SK-N-SH (cell line): ENCODE data around the gene VDR. TPM values are rescaled to one million over a fixed set of nuclear protein-coding genes. Genes with fewer than 3 reads are reported as not detected.

ENCODE experiments used
- CTCF ChIA-PET: fragments of 300-600, 350-600 bp; formaldehyde crosslinking; extraction: SDS; loops from one replicate; lab custom pipeline; 2021; lab: Yijun Ruan, JAX
- POLR2A ChIA-PET: fragments of 350-600 bp; sonication (Branson Sonifier 250); formaldehyde crosslinking; extraction: SDS; loops from one replicate; lab custom pipeline; 2020; ENCODE audit warnings: antibody characterized with exemption, inconsistent platforms; lab: Yijun Ruan, JAX
- DNase-seq: peaks from one replicate; pipeline ENCODE4 v3.0.0; 2012
- H2AFZ ChIP-seq: fragments of 200-600 bp; sonication (generic); 2 replicates; pipeline ENCODE4 v1.8.1; 2016; ENCODE audit warnings: antibody characterized with exemption, mild to moderate bottlenecking, low read depth
- H3F3A ChIP-seq: fragments of 200-600 bp; sonication (generic); replicated peaks from 2 replicates; pipeline ENCODE3; 2016; ENCODE audit warnings: antibody characterized with exemption, mild to moderate bottlenecking; ENCODE audit not compliant: insufficient read depth
- H3K27ac ChIP-seq, 2 experiments: fragments of 200-500 bp in 1 of 2; fragments of 200-600 bp in 1 of 2; sonication (Bioruptor generic) in 1 of 2; sonication (generic), shearing (Covaris generic) in 1 of 2; 2 replicates each; pipeline versions ENCODE4 v1.5.1 to v1.6.1; 2014 to 2016; ENCODE audit warnings: low read depth in 2 of 2, inconsistent platforms in 1 of 2, low read length in 1 of 2, mild to moderate bottlenecking in 1 of 2, mixed read lengths in 1 of 2
- H3K27me3 ChIP-seq: fragments of 200-600 bp; sonication (generic), shearing (Covaris generic); 2 replicates; pipeline ENCODE4 v1.6.1; 2016; ENCODE audit warnings: mixed run types; ENCODE audit not compliant: insufficient read depth
- H3K36me3 ChIP-seq, 2 experiments: fragments of 200-500 bp in 1 of 2; fragments of 200-600 bp in 1 of 2; sonication (Bioruptor generic) in 1 of 2; sonication (generic) in 1 of 2; replicated peaks in 1 of 2; 2 replicates each; pipeline versions ENCODE3 to v1.5.1; 2014 to 2016; ENCODE audit warnings: low read length in 1 of 2, mild to moderate bottlenecking in 1 of 2; ENCODE audit not compliant: insufficient read depth in 2 of 2, control insufficient read depth in 1 of 2
- H3K4me1 ChIP-seq, 2 experiments: fragments of 200-500 bp in 1 of 2; fragments of 200-600 bp in 1 of 2; sonication (Bioruptor generic) in 1 of 2; sonication (generic), shearing (Covaris generic) in 1 of 2; 2 replicates each; pipeline versions ENCODE4 v1.5.1 to v1.6.1; 2014 to 2016; ENCODE audit warnings: low read depth in 1 of 2, low read length in 1 of 2, mixed run types in 1 of 2; ENCODE audit not compliant: insufficient read depth in 2 of 2, control insufficient read depth in 1 of 2
- H3K4me2 ChIP-seq: fragments of 200-600 bp; sonication (generic), shearing (Covaris generic); 2 replicates; pipeline ENCODE4 v1.6.1; 2017; ENCODE audit warnings: mixed run types
- H3K4me3 ChIP-seq, 2 experiments: fragments of 200-500 bp in 1 of 2; fragments of 200-600 bp in 1 of 2; sonication (Bioruptor generic) in 1 of 2; sonication (generic), shearing (Covaris generic) in 1 of 2; 2 replicates each; pipeline versions ENCODE4 v1.5.1 to v1.8.1; 2014 to 2016; ENCODE audit warnings: low read depth in 2 of 2, inconsistent platforms in 1 of 2, low read length in 1 of 2, mild to moderate bottlenecking in 1 of 2, mixed read lengths in 1 of 2, moderate library complexity in 1 of 2
- H3K79me2 ChIP-seq: fragments of 200-600 bp; sonication (generic); 2 replicates; pipeline ENCODE4 v1.8.1; 2017; ENCODE audit warnings: mild to moderate bottlenecking; ENCODE audit not compliant: insufficient read depth
- H3K9ac ChIP-seq: fragments of 200-600 bp; sonication (generic); 2 replicates; pipeline ENCODE4 v1.6.1; 2017; ENCODE audit warnings: mixed run types
- H3K9me2 ChIP-seq: fragments of 200-600 bp; sonication (generic); 2 replicates; pipeline ENCODE4 v1.6.1; 2017; ENCODE audit warnings: mixed run types
- H3K9me3 ChIP-seq: fragments of 200-600 bp; sonication (generic); 2 replicates; pipeline ENCODE4 v1.6.1; 2017; ENCODE audit warnings: mixed run types, mild to moderate bottlenecking, moderate library complexity
- H4K20me1 ChIP-seq: fragments of 200-600 bp; sonication (generic); 2 replicates; pipeline ENCODE4 v1.6.1; 2017; ENCODE audit warnings: mild to moderate bottlenecking, mixed run types; ENCODE audit not compliant: insufficient read depth
- CHD2 ChIP-seq: fragments of 150-350 bp; IDR thresholded peaks from 2 replicates; pipeline ENCODE4 v1.6.1; 2018; ENCODE audit warnings: low read length; ENCODE audit not compliant: partially characterized antibody
- FOXJ3 ChIP-seq: sonication (generic); formaldehyde crosslinking; IDR thresholded peaks from 2 replicates; pipeline ENCODE4 v1.5.1; 2020; ENCODE audit warnings: mild to moderate bottlenecking, missing genetic modification reagents
- MEF2A ChIP-seq: IDR thresholded peaks from 2 replicates; pipeline ENCODE4 v1.4.0; 2012; ENCODE audit warnings: low read depth, borderline replicate concordance
- RAD21 ChIP-seq: IDR thresholded peaks from 2 replicates; pipeline ENCODE4 v1.6.1; 2012; ENCODE audit warnings: mild to moderate bottlenecking, low read length
- TCF12 ChIP-seq: IDR thresholded peaks from 2 replicates; pipeline ENCODE4 v1.4.0; 2012
- WGBS: methylation state at CpG from one replicate; pipeline ENCODE4 v1.1.6; 2017; ENCODE audit warnings: low lambda C conversion rate; 5-methylcytosine and 5-hydroxymethylcytosine counted together
- polyA plus RNA-seq, 3 experiments: library from polyadenylated mRNA; depleted of rRNA; stranded (reverse); fragments of >200 nt; gene quantifications; 2 replicates each; pipeline ENCODE4 v1.2.3, GENCODE V29; 2012
- TF ChIP-seq, protein P1 (sequence below): fragments of 200-600 bp; sonication (generic); IDR thresholded peaks from 2 replicates; pipeline ENCODE4 v1.6.1; 2017; ENCODE audit warnings: antibody characterized with exemption, mild to moderate bottlenecking, moderate library complexity
- TF ChIP-seq, protein P2 (sequence below): IDR thresholded peaks from 2 replicates; pipeline ENCODE4 v1.4.0; 2012; ENCODE audit warnings: low read depth, borderline replicate concordance
- TF ChIP-seq, protein P3 (sequence below): IDR thresholded peaks from 2 replicates; pipeline ENCODE4 v1.4.0; 2012; ENCODE audit warnings: low read depth, borderline replicate concordance

The VDR gene
- polyA plus RNA-seq, 1 of the 3 experiments (the other 2 are of a cell fraction) = 0.33 TPM

DNA sequence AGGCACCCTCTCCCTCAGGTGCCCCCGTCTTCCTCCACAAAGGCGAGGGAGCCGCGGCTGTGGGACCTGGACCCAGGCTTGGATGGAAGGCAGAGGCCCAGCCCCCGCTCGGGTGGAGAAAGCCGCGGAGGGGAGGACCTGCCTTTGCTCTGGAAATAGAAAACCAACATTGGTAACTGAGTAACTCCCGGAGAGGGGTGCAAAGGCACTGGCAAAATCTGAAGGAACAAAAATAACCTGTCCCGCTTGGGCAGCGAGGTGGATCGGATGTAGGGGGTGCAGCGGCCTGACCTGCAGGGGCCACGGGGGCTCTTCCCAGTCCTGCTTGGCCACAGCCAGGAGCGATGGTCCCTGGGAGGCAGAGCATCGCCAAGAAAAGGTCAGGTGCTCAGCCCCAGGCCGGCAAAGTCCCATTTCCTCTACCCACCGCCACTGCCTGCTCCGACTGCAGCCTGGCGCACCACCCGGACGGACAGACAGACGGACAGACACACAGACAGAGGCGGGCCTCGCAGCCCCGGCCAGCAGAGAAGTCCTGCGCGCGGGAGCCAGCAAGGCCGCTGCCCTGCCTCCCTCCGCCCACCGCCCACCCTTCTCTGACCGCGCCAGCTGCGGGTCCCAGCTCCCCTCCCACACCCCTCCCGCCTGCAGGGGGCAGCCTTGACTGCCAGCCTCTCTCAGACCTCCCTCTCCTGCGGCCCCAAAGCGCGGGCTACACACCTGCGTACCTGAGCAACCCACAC is 37.2 kb upstream of the VDR start:
- WGBS = 65% methylated on average over 22 of the region's 40 CpGs
- Histone ChIP-seq H3K4me2 (no peak overlapping the region), H3K4me1 (peaks cover 0 to 2% of the 10 kb centered on the region in 2 experiments; a peak in 1 of 4 replicates), H3K4me3 (no peak overlapping the region), H3K27ac (no peak overlapping the region), H4K20me1 (no peaks in the 10 kb centered on the region), H2AFZ (no peak overlapping the region), H3K27me3 (no peaks in the 10 kb centered on the region), H3K36me3 (no peaks in the 10 kb centered on the region), H3K9ac (no peak overlapping the region), H3K9me2 (no peaks in the 10 kb centered on the region), H3K79me2 (no peaks in the 10 kb centered on the region), H3F3A (no peaks in the 10 kb centered on the region), H3K9me3 (no peaks in the 10 kb centered on the region)
- peak; percentile 16; the same call in 1 of the 2 replicates for TF ChIP-seq RAD21
- TF ChIP-seq TCF12 = no peak
- TF ChIP-seq, protein P1, sequence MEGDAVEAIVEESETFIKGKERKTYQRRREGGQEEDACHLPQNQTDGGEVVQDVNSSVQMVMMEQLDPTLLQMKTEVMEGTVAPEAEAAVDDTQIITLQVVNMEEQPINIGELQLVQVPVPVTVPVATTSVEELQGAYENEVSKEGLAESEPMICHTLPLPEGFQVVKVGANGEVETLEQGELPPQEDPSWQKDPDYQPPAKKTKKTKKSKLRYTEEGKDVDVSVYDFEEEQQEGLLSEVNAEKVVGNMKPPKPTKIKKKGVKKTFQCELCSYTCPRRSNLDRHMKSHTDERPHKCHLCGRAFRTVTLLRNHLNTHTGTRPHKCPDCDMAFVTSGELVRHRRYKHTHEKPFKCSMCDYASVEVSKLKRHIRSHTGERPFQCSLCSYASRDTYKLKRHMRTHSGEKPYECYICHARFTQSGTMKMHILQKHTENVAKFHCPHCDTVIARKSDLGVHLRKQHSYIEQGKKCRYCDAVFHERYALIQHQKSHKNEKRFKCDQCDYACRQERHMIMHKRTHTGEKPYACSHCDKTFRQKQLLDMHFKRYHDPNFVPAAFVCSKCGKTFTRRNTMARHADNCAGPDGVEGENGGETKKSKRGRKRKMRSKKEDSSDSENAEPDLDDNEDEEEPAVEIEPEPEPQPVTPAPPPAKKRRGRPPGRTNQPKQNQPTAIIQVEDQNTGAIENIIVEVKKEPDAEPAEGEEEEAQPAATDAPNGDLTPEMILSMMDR = peak; percentile 26
- DNase-seq = peak; percentile 86
- CTCF ChIA-PET = interaction anchor here (0.6 to 1.2 kb wide), 4 partner anchors 13 to 31 kb away, joined by 3 to 5 read pairs (median 4); no protein-coding TSS in a partner anchor
- POLR2A ChIA-PET = no interaction called here

DNA sequence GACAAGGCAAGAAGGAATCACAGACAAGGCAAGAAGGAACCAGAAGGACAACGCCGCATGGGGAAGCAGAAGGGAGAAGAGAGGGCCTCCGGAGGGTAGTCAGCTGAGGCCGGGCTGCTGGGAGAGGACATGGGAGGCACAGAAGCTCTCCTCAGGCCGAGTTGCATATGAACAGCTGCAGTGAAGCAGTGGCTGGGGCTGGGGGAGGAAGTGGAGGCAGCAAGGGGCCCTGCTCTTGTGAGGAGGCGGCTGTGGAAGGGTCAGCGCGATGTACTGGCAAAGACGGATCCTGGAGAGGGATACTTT is 36.6 kb upstream of the VDR start:
- no peaks in the 10 kb centered on the region for H3F3A ChIP-seq
- no peaks in the 10 kb centered on the region for H3K36me3 ChIP-seq
- no peak overlapping the region for H2AFZ ChIP-seq
- no peaks in the 10 kb centered on the region for H3K27me3 ChIP-seq
- no peaks in the 10 kb centered on the region for H3K79me2 ChIP-seq
- no peak overlapping the region for H3K9ac ChIP-seq
- H3K27ac ChIP-seq = no peak overlapping the region
- no peak for DNase-seq
- H4K20me1 ChIP-seq = no peaks in the 10 kb centered on the region
- peaks cover 0 to 2% of the 10 kb centered on the region in 2 experiments; a peak in 1 of 4 replicates for H3K4me1 ChIP-seq
- TF ChIP-seq, protein P2, sequence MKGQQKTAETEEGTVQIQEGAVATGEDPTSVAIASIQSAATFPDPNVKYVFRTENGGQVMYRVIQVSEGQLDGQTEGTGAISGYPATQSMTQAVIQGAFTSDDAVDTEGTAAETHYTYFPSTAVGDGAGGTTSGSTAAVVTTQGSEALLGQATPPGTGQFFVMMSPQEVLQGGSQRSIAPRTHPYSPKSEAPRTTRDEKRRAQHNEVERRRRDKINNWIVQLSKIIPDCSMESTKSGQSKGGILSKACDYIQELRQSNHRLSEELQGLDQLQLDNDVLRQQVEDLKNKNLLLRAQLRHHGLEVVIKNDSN = no peak
- TF ChIP-seq MEF2A (no peak), CHD2 (no peak), FOXJ3 (CRISPR knock-in tag) (no peak)
- TF ChIP-seq, protein P3, sequence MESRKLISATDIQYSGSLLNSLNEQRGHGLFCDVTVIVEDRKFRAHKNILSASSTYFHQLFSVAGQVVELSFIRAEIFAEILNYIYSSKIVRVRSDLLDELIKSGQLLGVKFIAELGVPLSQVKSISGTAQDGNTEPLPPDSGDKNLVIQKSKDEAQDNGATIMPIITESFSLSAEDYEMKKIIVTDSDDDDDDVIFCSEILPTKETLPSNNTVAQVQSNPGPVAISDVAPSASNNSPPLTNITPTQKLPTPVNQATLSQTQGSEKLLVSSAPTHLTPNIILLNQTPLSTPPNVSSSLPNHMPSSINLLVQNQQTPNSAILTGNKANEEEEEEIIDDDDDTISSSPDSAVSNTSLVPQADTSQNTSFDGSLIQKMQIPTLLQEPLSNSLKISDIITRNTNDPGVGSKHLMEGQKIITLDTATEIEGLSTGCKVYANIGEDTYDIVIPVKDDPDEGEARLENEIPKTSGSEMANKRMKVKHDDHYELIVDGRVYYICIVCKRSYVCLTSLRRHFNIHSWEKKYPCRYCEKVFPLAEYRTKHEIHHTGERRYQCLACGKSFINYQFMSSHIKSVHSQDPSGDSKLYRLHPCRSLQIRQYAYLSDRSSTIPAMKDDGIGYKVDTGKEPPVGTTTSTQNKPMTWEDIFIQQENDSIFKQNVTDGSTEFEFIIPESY = no peak
- H3K9me3 ChIP-seq = no peaks in the 10 kb centered on the region
- WGBS = 86% methylated on average over 6 of the region's 9 CpGs
- no peak overlapping the region for H3K4me2 ChIP-seq
- CTCF ChIA-PET = interaction anchor here (1.2 to 4.2 kb wide), 2 partner anchors 8 to 31 kb away, joined by 3 to 34 read pairs; no protein-coding TSS in a partner anchor
- H3K9me2 ChIP-seq = no peaks in the 10 kb centered on the region
- POLR2A ChIA-PET = no interaction called here
- H3K4me3 ChIP-seq = no peak overlapping the region
